HepG2 (cell line): ENCODE results near the gene DDX20. TPM values are rescaled to one million over a fixed set of nuclear protein-coding genes. Genes with fewer than 3 reads are reported as not detected.

ENCODE experiments used
- ATAC-seq: fragments of 200-7000 bp; cut with Tn5 transposase; 3 replicates; pipeline ENCODE4 v1.9.1; 2020; ENCODE audit warnings: mild to moderate bottlenecking, moderate library complexity
- BruUV-seq: library from RNA; stranded (reverse); fragments of 400-500 nt; replicated peaks from 2 replicates; lab custom pipeline; 2021; lab: Mats Ljungman, UMichigan
- CTCF ChIA-PET: fragments of 300-600 bp; formaldehyde crosslinking; extraction: SDS; loops from one replicate; lab custom pipeline; 2021; ENCODE audit warnings: low total read pairs, inconsistent platforms, low intra/inter-chr PET ratio; lab: Yijun Ruan, JAX
- POLR2A ChIA-PET: fragments of 350-600 bp; sonication (Branson Sonifier 250); formaldehyde crosslinking; loops from one replicate; lab custom pipeline; 2020; ENCODE audit warnings: antibody characterized with exemption, inconsistent platforms; lab: Yijun Ruan, JAX
- DNase-seq: peaks from one replicate; pipeline ENCODE4 v3.0.0-alpha.2; 2015; ENCODE audit warnings: low spot score
- FAIRE-seq: peaks from 3 replicates; lab custom pipeline; 2011; peaks lifted over from hg19 to GRCh38; lab: Jason Lieb, UNC
- H2AFZ ChIP-seq: one replicate; pipeline ENCODE4 v1.6.1; 2011; ENCODE audit warnings: low read length, inconsistent platforms
- H3K27ac ChIP-seq: fragments of 300-600 bp; 3 replicates; pipeline ENCODE4 v1.8.0; 2011; ENCODE audit warnings: mixed run types, mild to moderate bottlenecking, mixed read lengths, low read length, inconsistent platforms; ENCODE audit not compliant: insufficient read depth; ENCODE audit errors: extremely low read length
- H3K27me3 ChIP-seq, 2 experiments: fragments of 200-600 bp in 1 of 2; 2 replicates in 1 of 2; 3 replicates in 1 of 2; pipeline versions ENCODE4 v1.6.0 to v1.8.0; 2011; ENCODE audit warnings: low read length in 2 of 2, mild to moderate bottlenecking in 2 of 2, moderate library complexity in 2 of 2, inconsistent platforms in 1 of 2; ENCODE audit not compliant: insufficient read depth in 2 of 2, control insufficient read depth in 1 of 2
- H3K36me3 ChIP-seq, 2 experiments: fragments of 200-600 bp in 1 of 2; replicated peaks in 1 of 2; 2 replicates in 1 of 2; 3 replicates in 1 of 2; pipeline versions ENCODE4 v1.5.1 to v1.8.0; 2011; ENCODE audit warnings: low read length in 2 of 2, inconsistent platforms in 1 of 2; ENCODE audit not compliant: insufficient read depth in 2 of 2, control insufficient read depth in 1 of 2
- H3K4me1 ChIP-seq: 2 replicates; pipeline ENCODE4 v1.5.1; 2012; ENCODE audit warnings: low read length, inconsistent platforms; ENCODE audit not compliant: insufficient read depth
- H3K4me2 ChIP-seq: 2 replicates; pipeline ENCODE4 v1.6.0; 2011; ENCODE audit warnings: low read depth, low read length, inconsistent platforms
- H3K4me3 ChIP-seq, 3 experiments: fragments of 200-600 bp in 1 of 3; sonication (generic), shearing (Covaris generic) in 1 of 3; replicated peaks in 1 of 3; 2 replicates each; pipeline ENCODE4 v1.5.1; 2011 to 2016; ENCODE audit warnings: low read length in 3 of 3, inconsistent platforms in 2 of 3, low read depth in 2 of 3, mild to moderate bottlenecking in 2 of 3, control low read depth in 1 of 3, mixed read lengths in 1 of 3; ENCODE audit not compliant: insufficient read depth in 1 of 3
- H3K79me2 ChIP-seq: one replicate; pipeline ENCODE4 v1.6.1; 2011; ENCODE audit warnings: low read length, inconsistent platforms; ENCODE audit not compliant: insufficient read depth
- H3K9ac ChIP-seq: 2 replicates; pipeline ENCODE4 v1.6.0; 2011; ENCODE audit warnings: mild to moderate bottlenecking, low read depth, low read length, inconsistent platforms; ENCODE audit not compliant: insufficient read depth
- H3K9me3 ChIP-seq: 2 replicates; pipeline ENCODE4 v1.5.1; 2012; ENCODE audit warnings: mild to moderate bottlenecking, low read length
- H4K20me1 ChIP-seq: 2 replicates; pipeline ENCODE4 v1.6.0; 2011; ENCODE audit warnings: inconsistent platforms, mild to moderate bottlenecking, low read length, moderate library complexity; ENCODE audit not compliant: insufficient read depth
- CEBPG ChIP-seq: IDR thresholded peaks from 2 replicates; pipeline ENCODE4 v1.6.1; 2016
- ELF3 ChIP-seq: IDR thresholded peaks from 2 replicates; pipeline ENCODE4 v1.6.1; 2016; ENCODE audit warnings: missing genetic modification reagents, missing compliant biosample characterization
- KAT7 ChIP-seq: IDR thresholded peaks from 2 replicates; pipeline ENCODE4 v1.6.1; 2018; ENCODE audit warnings: borderline replicate concordance, missing compliant biosample characterization
- MATR3 ChIP-seq: sonication (generic); formaldehyde crosslinking; IDR thresholded peaks from 2 replicates; pipeline ENCODE4 v1.4.0; 2020; ENCODE audit warnings: missing genetic modification reagents
- NR2C2 ChIP-seq: sonication (generic); formaldehyde crosslinking; IDR thresholded peaks from 2 replicates; pipeline ENCODE4 v1.4.0; 2020; ENCODE audit warnings: missing genetic modification reagents, mild to moderate bottlenecking, moderate library complexity, borderline replicate concordance
- SKI ChIP-seq: fragments of 450-650 bp; IDR thresholded peaks from one replicate; pipeline ENCODE4 v1.6.1; 2018; ENCODE audit warnings: mild to moderate bottlenecking; ENCODE audit not compliant: partially characterized antibody
- TBX3 ChIP-seq: fragments of 450-650 bp; IDR thresholded peaks from 2 replicates; pipeline ENCODE4 v1.6.1; 2017; ENCODE audit warnings: antibody characterized with exemption, mild to moderate bottlenecking, inconsistent platforms, borderline replicate concordance
- THAP11 ChIP-seq: IDR thresholded peaks from 2 replicates; pipeline ENCODE4 v1.6.1; 2016; ENCODE audit warnings: missing biosample characterization, missing genetic modification reagents
- U2AF2 ChIP-seq: fragments of 200-400 bp; formaldehyde crosslinking; IDR thresholded peaks from 2 replicates; pipeline ENCODE4 v1.6.1; 2017; ENCODE audit warnings: low read depth, mild to moderate bottlenecking, low read length
- ZEB1 ChIP-seq: IDR thresholded peaks from 2 replicates; pipeline ENCODE4 v1.6.1; 2012; ENCODE audit warnings: mild to moderate bottlenecking, low read depth, inconsistent platforms; ENCODE audit not compliant: insufficient replicate concordance
- ZNF260 ChIP-seq: sonication (generic); formaldehyde crosslinking; IDR thresholded peaks from 2 replicates; pipeline ENCODE4 v1.4.0; 2020; ENCODE audit warnings: missing genetic modification reagents, low read depth, mild to moderate bottlenecking, borderline replicate concordance
- ZNF296 ChIP-seq: sonication (generic); formaldehyde crosslinking; conservative IDR thresholded peaks from 2 replicates; pipeline ENCODE4 v1.5.0; 2020; ENCODE audit warnings: mild to moderate bottlenecking, missing genetic modification reagents
- ZNF501 ChIP-seq: sonication (generic); formaldehyde crosslinking; IDR thresholded peaks from 2 replicates; pipeline ENCODE4 v1.5.1; 2020; ENCODE audit warnings: mild to moderate bottlenecking, moderate library complexity, missing genetic modification reagents
- ZNF709 ChIP-seq: sonication (generic); formaldehyde crosslinking; IDR thresholded peaks from 2 replicates; pipeline ENCODE4 v1.5.0; 2020; ENCODE audit warnings: mild to moderate bottlenecking, missing genetic modification reagents
- ZNF816 ChIP-seq: sonication (generic); formaldehyde crosslinking; IDR thresholded peaks from 2 replicates; pipeline ENCODE4 v1.8.0; 2022; ENCODE audit warnings: missing genetic modification reagents, mild to moderate bottlenecking, borderline replicate concordance
- WGBS: methylation state at CpG from one replicate; pipeline ENCODE4 v1.1.6; 2017; ENCODE audit warnings: low lambda C conversion rate; 5-methylcytosine and 5-hydroxymethylcytosine counted together
- in situ Hi-C: cut with HindIII; loops from 2 replicates; pipeline ENCODE4 v1.10.0; 2017; ENCODE audit warnings: low pct_unique_long_range_greater_than_20kb; ENCODE audit not compliant: extremely low pct_ligation_motif_present
- intact Hi-C: fragments of 100-400 bp; cut with micrococcal nuclease; formaldehyde crosslinking; loops from one replicate; pipeline ENCODE4 v1.10.0; 2022; ENCODE audit not compliant: unreplicated experiment
- polyA plus RNA-seq, 8 experiments: library from polyadenylated mRNA; depleted of rRNA in 3 of 8; stranded (reverse) in 7 of 8; unstranded in 1 of 8; fragments of >200 nt; fragmentation: Illumina TruSeq in 4 of 8; extraction: Trizol in 4 of 8; gene quantifications; 2 replicates each; pipeline versions ENCODE4 v1.2.1 to v1.2.3, GENCODE V29; 2011 to 2016; ENCODE audit warnings: low read depth in 4 of 8, missing spikeins in 1 of 8, mixed read lengths in 1 of 8; ENCODE audit not compliant: insufficient read depth in 1 of 8
- total RNA-seq, 5 experiments: library from RNA; depleted of rRNA; stranded (reverse); fragments of >200 nt; fragmentation: Illumina TruSeq; extraction: Trizol; gene quantifications; 2 replicates each; pipeline ENCODE4 v1.2.3, GENCODE V29; 2016; ENCODE audit warnings: low read depth in 1 of 5
- TF ChIP-seq, protein P1 (sequence below): sonication (generic); formaldehyde crosslinking; conservative IDR thresholded peaks from 2 replicates; pipeline ENCODE4 v1.5.0; 2020; ENCODE audit warnings: missing genetic modification reagents
- TF ChIP-seq, protein P2 (sequence below): IDR thresholded peaks from 2 replicates; pipeline ENCODE4 v1.4.0; 2020; ENCODE audit warnings: mild to moderate bottlenecking, missing genetic modification reagents
- TF ChIP-seq, protein P3 (sequence below): sonication (generic); formaldehyde crosslinking; IDR thresholded peaks from 2 replicates; pipeline ENCODE4 v1.8.1; 2023; ENCODE audit warnings: missing genetic modification reagents, inconsistent platforms, borderline replicate concordance
- TF ChIP-seq, protein P4 (sequence below): sonication (generic); formaldehyde crosslinking; conservative IDR thresholded peaks from 2 replicates; pipeline ENCODE4 v1.4.0; 2020; ENCODE audit warnings: missing genetic modification reagents

The DDX20 gene
- total and polyA plus RNA-seq, 2 of the 13 experiments (the other 11 are each of a cell fraction or from before 2014, with no cell fraction given) = 4.0 to 14.3 TPM

DNA sequence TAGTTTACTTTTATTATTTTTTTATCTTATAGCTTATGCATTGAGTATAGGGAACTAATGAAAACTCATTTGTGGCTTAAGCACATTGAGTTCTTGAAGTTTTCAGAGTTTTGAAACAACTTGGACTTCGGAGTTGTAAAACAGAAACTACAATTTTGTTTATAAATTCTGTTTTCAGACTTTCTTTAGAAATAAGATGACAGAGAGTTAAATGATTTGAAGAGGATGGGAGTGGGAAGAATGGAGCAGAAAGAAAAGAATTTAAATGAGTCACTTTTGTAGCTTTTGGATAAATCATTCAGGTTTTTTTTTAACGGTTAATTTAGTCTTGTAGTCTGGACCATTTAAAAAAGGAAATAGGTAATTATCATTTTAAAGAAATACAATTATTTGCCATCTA, 48.8 kb upstream of the DDX20 start:
- no peak for FAIRE-seq
- Histone ChIP-seq H3K4me1 (no peaks in the 10 kb centered on the region), H3K27me3 (no peaks in the 10 kb centered on the region), H3K9ac (no peak overlapping the region), H3K9me3 (no peaks in the 10 kb centered on the region), H2AFZ (no peak overlapping the region), H3K4me3 (no peak overlapping the region), H4K20me1 (no peaks in the 10 kb centered on the region), H3K79me2 (no peaks in the 10 kb centered on the region), H3K27ac (no peak overlapping the region), H3K36me3 (peaks cover 8 to 49% of the 10 kb centered on the region in 2 experiments; a peak in 4 of 5 replicates), H3K4me2 (no peak overlapping the region)
- intact Hi-C loops (no loop called here), in situ Hi-C loops (no loop called here)
- ChIA-PET CTCF (no interaction called here), POLR2A (no interaction called here)
- no TSS peak for BruUV-seq
- TF ChIP-seq THAP11 (CRISPR knock-in tag) (no peak), ZNF296 (CRISPR knock-in tag) (no peak), TBX3 (no peak), ZNF816 (CRISPR knock-in tag) (no peak), ZEB1 (no peak), ZNF260 (CRISPR knock-in tag) (no peak), ZNF501 (CRISPR knock-in tag) (no peak), ZNF709 (no peak), U2AF2 (no peak), MATR3 (CRISPR knock-in tag) (no peak), KAT7 (CRISPR knock-in tag) (no peak), NR2C2 (no peak), CEBPG (CRISPR knock-in tag) (no peak), ELF3 (CRISPR knock-in tag) (no peak), SKI (no peak)
- TF ChIP-seq, protein P1, sequence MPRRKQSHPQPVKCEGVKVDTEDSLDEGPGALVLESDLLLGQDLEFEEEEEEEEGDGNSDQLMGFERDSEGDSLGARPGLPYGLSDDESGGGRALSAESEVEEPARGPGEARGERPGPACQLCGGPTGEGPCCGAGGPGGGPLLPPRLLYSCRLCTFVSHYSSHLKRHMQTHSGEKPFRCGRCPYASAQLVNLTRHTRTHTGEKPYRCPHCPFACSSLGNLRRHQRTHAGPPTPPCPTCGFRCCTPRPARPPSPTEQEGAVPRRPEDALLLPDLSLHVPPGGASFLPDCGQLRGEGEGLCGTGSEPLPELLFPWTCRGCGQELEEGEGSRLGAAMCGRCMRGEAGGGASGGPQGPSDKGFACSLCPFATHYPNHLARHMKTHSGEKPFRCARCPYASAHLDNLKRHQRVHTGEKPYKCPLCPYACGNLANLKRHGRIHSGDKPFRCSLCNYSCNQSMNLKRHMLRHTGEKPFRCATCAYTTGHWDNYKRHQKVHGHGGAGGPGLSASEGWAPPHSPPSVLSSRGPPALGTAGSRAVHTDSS (CRISPR knock-in tag) = no peak
- TF ChIP-seq, protein P2, sequence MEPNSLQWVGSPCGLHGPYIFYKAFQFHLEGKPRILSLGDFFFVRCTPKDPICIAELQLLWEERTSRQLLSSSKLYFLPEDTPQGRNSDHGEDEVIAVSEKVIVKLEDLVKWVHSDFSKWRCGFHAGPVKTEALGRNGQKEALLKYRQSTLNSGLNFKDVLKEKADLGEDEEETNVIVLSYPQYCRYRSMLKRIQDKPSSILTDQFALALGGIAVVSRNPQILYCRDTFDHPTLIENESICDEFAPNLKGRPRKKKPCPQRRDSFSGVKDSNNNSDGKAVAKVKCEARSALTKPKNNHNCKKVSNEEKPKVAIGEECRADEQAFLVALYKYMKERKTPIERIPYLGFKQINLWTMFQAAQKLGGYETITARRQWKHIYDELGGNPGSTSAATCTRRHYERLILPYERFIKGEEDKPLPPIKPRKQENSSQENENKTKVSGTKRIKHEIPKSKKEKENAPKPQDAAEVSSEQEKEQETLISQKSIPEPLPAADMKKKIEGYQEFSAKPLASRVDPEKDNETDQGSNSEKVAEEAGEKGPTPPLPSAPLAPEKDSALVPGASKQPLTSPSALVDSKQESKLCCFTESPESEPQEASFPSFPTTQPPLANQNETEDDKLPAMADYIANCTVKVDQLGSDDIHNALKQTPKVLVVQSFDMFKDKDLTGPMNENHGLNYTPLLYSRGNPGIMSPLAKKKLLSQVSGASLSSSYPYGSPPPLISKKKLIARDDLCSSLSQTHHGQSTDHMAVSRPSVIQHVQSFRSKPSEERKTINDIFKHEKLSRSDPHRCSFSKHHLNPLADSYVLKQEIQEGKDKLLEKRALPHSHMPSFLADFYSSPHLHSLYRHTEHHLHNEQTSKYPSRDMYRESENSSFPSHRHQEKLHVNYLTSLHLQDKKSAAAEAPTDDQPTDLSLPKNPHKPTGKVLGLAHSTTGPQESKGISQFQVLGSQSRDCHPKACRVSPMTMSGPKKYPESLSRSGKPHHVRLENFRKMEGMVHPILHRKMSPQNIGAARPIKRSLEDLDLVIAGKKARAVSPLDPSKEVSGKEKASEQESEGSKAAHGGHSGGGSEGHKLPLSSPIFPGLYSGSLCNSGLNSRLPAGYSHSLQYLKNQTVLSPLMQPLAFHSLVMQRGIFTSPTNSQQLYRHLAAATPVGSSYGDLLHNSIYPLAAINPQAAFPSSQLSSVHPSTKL (CRISPR knock-in tag) = no peak
- TF ChIP-seq, protein P3, sequence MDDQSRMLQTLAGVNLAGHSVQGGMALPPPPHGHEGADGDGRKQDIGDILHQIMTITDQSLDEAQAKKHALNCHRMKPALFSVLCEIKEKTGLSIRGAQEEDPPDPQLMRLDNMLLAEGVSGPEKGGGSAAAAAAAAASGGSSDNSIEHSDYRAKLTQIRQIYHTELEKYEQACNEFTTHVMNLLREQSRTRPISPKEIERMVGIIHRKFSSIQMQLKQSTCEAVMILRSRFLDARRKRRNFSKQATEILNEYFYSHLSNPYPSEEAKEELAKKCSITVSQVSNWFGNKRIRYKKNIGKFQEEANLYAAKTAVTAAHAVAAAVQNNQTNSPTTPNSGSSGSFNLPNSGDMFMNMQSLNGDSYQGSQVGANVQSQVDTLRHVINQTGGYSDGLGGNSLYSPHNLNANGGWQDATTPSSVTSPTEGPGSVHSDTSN (CRISPR knock-in tag) = no peak
- TF ChIP-seq, protein P4, sequence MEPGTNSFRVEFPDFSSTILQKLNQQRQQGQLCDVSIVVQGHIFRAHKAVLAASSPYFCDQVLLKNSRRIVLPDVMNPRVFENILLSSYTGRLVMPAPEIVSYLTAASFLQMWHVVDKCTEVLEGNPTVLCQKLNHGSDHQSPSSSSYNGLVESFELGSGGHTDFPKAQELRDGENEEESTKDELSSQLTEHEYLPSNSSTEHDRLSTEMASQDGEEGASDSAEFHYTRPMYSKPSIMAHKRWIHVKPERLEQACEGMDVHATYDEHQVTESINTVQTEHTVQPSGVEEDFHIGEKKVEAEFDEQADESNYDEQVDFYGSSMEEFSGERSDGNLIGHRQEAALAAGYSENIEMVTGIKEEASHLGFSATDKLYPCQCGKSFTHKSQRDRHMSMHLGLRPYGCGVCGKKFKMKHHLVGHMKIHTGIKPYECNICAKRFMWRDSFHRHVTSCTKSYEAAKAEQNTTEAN = no peak
- ATAC-seq = no peak
- no peak for DNase-seq
- WGBS = 95% methylated on average over 2 of the region's 2 CpGs
